ENCODE data around the gene SLC29A2.

DNA sequence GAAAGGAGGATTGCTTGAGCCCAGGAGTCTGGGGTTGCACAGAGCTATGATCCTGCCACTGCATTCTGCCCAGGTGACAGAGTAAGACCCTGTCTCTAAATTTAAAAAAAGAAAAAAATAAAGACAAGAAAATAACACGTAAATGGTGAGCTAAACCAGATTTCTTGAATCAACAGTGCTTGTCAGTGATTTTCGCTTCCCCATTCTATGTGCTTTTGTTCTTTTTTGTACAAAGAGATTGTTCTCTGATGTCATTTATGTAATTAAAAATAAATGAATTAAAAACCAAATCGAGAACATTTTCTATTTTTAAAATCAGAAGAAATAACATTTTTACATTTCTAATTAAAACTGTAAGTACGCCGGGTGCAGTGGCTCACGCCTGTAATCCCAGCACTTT, 19.8 kb upstream of the SLC29A2 start:
- TF ChIP-seq, protein P1, sequence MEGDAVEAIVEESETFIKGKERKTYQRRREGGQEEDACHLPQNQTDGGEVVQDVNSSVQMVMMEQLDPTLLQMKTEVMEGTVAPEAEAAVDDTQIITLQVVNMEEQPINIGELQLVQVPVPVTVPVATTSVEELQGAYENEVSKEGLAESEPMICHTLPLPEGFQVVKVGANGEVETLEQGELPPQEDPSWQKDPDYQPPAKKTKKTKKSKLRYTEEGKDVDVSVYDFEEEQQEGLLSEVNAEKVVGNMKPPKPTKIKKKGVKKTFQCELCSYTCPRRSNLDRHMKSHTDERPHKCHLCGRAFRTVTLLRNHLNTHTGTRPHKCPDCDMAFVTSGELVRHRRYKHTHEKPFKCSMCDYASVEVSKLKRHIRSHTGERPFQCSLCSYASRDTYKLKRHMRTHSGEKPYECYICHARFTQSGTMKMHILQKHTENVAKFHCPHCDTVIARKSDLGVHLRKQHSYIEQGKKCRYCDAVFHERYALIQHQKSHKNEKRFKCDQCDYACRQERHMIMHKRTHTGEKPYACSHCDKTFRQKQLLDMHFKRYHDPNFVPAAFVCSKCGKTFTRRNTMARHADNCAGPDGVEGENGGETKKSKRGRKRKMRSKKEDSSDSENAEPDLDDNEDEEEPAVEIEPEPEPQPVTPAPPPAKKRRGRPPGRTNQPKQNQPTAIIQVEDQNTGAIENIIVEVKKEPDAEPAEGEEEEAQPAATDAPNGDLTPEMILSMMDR (IDR thresholded peaks at IDR 0.05), result no peak
- TF ChIP-seq POLR2A (IDR thresholded peaks at IDR 0.05), result no peak
